Subcutaneous adipose tissue (tissue), 4 donors: ENCODE data around the gene HOXB5. TPM values are rescaled to one million over a fixed set of nuclear protein-coding genes. Genes with fewer than 3 reads are reported as not detected.

Experiments
- total RNA-seq, 4 donors: library from RNA; depleted of rRNA; stranded (reverse); fragments of >200 nt; gene quantifications; one replicate each; pipeline ENCODE4 v1.1.0, GENCODE V29; 2016
- TF ChIP-seq, protein P1 (sequence below): fragments of 450-650 bp; IDR thresholded peaks from one replicate; pipeline ENCODE4 v1.5.1; 2016; ENCODE audit warnings: low read depth, mild to moderate bottlenecking, control low read depth, antibody characterized with exemption, moderate library complexity

HOXB5 gene
- total RNA-seq, 4 donors from 2014 or later: 0.22 to 0.51 (median 0.35) TPM

DNA sequence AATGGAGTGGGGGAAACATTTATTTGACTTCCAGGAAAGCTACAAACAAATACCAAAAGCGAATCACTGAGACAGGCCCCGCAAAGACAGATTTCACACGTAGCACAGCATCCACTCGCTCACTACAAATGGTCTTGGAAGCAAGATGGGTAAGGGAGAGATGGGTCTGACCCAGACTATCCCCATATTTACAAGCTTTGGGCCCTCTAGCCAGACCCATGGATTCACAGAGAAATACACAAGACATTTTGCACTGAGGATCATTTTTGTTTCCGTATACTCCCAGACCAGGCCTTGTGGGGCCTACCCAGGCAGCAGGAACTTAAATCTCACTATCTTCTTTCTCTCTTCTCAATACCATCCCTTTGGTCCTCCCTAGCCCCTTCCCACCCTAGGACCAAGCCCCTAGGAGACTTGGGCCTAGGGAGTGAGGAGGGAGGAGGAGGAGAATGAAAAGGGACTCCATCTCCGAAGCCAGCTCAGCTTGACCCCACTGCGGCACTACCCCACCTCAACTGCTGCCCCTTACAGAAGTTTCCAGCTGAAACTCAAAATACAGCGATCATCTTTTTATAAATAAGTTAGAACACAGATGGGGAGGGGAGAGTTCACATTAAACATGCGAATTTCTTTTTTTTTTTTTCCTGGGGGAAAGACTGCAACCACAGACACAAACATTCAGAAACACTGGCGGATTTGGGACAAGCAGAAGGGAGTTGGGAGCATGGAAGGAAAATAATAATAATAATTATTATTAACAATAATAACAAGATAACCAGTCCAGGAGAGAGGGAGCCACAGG lies 2.1 kb downstream of the HOXB5 start:
- TF ChIP-seq, protein P1, sequence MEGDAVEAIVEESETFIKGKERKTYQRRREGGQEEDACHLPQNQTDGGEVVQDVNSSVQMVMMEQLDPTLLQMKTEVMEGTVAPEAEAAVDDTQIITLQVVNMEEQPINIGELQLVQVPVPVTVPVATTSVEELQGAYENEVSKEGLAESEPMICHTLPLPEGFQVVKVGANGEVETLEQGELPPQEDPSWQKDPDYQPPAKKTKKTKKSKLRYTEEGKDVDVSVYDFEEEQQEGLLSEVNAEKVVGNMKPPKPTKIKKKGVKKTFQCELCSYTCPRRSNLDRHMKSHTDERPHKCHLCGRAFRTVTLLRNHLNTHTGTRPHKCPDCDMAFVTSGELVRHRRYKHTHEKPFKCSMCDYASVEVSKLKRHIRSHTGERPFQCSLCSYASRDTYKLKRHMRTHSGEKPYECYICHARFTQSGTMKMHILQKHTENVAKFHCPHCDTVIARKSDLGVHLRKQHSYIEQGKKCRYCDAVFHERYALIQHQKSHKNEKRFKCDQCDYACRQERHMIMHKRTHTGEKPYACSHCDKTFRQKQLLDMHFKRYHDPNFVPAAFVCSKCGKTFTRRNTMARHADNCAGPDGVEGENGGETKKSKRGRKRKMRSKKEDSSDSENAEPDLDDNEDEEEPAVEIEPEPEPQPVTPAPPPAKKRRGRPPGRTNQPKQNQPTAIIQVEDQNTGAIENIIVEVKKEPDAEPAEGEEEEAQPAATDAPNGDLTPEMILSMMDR: no peak

DNA sequence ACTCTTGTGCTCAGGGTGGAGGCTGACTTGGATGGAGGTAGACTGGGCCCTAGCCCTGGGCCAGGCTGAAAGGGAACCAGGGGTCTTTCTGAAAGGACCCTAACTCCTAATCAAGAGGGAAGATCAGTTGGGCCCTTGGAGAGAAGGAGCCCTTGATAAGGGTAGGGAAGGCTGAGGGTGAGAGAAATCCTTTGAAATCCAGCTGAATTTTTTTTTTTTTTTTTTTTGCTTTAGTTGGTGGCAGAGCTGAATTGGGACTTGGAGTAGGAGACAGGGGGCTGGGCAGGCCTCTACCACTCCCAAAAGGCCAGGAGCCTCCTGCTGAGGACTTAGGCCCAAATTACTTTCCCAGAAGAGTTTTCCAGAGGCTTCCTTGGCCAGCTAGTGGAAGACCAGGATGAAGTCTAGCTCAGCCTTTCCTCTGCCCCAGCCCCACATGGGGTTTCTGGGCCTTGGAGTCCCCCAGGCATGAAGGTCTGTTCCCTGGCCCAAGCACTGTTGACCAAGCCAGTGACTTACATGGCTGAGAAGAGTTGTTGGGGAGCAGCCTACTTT lies 2.9 kb downstream of the HOXB5 start:
- TF ChIP-seq, protein P1: no peak

DNA sequence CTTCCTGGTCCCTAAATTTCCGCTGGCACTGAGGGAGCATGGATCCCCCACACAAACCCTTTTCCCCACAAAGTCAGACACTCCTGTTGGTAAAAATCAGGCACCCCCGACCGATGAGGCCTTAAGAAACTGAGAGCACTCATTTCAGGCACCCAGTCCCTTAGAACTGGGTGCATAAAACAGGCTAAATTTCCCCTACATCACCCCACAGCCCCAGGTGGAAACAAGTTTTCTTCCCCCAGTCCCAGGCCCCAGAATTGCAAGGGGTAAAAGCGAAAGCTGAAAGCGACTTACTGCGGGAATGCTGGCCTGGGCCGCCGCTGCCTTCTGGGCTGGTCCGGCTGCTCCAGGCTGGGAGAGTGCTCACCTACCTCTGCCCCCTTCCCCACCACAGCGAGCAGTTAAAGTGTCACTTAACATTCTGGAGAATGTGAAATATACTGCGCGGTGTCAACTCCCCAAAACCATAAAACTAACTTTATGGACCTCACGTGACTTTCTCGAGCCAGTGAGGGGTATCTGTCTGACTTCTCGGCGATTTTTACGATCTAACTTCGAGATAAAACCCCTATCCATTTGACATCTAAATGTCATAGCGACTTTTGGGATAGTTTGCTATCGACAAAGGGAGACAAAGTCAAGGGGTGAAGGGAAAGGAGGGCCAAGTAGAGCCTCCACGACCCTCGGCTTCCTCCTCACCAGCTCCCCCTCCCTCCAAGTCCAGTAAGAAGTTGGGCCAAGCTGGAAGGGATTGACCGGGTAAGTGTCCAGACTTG lies 3.6 kb downstream of the HOXB5 start, which contains the start of gene HOXB3:
TSS of gene HOXB3 (minus strand) at position 411 of the 776 bp plus-strand sequence. CDS start 37,767 bp downstream, outside the sequence.
- TF ChIP-seq, protein P1: no peak

DNA sequence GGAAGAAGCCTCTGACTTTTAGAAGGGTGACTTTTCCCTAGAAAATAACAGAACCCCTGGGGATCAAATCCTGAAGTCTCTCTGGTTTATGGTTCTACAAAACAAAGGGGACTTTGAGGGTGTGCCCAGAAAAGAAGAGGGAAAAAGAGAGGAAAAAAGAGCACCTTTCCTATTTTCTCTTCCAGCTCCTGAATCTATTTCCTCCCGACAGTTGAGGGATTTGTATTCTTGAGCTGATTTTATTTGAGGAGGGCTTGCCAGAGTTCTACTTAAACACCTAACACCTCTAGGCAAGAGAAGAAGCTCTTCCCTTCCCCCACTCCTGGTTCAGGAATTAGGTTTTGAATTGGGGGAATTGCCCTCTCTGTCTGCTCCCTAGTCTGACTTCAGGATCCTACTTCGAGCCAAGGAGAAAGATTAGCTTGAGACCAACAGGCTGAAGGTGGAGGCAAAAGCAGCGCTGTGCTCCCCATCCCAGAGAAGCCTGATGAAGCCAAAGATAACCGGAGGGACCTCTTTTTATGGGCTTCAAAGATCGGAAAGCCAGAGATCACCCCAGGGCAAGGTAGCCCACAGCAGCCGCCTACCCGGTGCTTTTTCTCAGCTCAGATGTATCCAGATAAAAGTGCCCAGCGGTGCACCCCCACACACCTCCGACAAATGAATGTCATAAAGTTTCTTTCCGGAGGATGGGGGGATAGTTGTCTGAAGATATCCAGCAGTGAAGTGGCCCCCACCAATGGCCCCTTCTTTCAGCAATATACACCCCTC lies 4.3 kb downstream of the HOXB5 start:
- TF ChIP-seq, protein P1: no peak

DNA sequence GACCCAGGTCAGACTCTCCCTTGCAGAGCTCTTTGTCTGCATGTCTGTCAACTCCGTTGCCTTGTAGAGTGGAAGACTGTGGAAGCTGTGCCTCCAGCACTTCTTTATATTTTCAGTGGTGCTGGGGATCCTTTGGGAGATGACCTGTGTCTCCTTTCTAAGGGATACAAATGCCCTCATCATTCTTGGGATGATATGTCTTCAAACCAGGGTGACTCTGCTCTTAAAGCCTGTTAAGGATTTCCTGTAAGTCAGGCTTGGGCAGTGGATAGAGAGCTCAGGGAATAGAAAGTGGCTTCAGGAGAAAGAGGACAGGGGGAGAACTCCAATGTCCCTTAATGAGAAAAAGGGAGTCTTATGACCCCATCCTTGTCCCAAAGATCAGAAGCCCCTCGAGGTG lies 5.1 kb downstream of the HOXB5 start:
- TF ChIP-seq, protein P1: no peak

DNA sequence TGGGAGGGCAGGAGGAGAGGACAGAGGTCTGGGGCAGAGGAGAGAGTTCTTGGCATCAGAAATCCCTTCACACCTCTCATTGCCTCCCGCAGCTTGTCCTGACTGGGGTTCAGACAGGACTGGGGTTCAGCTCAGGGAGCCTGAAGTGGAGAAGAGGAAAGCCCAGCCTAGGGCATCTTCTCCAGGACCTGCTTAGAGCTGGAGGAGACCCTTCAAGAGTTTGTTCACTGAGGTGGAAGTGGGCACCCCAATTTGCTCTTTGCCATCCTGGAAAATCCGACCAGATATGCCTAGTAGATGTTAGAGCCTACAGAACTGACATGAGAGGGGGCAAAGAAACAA lies 5.5 kb downstream of the HOXB5 start:
- TF ChIP-seq, protein P1: no peak
